DMS 273 (cell line): ENCODE measurements around the gene AGBL5.
A peak's percentile ranks its signal among the peaks of the same experiment; 100 is the strongest.

Source experiments
- DNase-seq: peaks from one replicate; lab custom pipeline; 2025; ENCODE audit not compliant: unreplicated experiment; lab: John Stamatoyannopoulos, UW

Gene AGBL5

GRCh38 chr2:27024188-27024587, 27.3 kb upstream of the AGBL5 start:
- peak; percentile 33 for DNase-seq

DNA sequence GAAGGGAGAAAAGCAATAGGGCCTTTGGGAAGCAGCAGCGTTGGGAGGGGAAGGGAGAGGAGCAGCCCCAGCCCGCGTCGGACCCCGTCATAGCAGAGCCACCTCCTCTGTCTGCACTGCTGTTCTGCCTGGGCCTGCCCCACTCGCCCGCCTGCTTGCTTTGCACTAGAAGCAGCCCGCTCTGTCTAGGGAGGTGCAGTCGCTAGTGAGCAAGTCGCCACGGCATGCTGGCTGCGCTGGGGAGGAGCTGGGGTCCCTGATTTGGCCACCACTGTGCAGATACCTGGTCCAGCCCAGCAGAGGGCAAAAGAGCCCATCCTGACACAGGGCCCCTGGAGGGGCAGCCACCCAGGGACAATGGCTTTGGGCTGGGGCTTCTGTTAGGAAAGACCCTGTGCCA, 26.7 kb upstream of the AGBL5 start:
- peak; percentile 22 for DNase-seq

DNA sequence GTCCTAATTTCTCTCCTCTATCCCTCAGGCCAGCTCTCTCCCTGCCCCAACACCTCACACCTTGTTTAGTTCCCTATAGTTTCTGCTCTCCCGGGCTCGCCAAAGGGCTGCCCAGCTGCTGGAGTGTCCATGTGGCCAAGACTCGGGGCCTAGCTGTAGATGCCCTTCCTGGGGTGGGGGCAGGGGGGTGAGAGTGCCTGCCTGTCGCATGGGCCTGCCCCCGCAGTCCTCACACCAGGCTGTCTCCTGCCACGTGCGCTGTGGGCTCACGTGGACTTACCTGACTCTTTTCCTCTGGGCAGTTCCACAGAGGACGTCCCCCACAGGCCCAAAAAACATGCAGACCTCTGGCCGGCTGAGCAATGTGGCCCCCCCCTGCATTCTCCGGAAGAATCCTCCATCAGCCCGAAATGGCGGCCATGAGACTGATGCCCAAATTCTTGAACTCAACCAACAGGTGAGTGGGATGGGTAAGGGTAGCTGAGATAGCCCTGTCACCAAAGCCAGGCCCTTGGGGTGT, 26.1 kb upstream of the AGBL5 start:
- no peak for DNase-seq

DNA sequence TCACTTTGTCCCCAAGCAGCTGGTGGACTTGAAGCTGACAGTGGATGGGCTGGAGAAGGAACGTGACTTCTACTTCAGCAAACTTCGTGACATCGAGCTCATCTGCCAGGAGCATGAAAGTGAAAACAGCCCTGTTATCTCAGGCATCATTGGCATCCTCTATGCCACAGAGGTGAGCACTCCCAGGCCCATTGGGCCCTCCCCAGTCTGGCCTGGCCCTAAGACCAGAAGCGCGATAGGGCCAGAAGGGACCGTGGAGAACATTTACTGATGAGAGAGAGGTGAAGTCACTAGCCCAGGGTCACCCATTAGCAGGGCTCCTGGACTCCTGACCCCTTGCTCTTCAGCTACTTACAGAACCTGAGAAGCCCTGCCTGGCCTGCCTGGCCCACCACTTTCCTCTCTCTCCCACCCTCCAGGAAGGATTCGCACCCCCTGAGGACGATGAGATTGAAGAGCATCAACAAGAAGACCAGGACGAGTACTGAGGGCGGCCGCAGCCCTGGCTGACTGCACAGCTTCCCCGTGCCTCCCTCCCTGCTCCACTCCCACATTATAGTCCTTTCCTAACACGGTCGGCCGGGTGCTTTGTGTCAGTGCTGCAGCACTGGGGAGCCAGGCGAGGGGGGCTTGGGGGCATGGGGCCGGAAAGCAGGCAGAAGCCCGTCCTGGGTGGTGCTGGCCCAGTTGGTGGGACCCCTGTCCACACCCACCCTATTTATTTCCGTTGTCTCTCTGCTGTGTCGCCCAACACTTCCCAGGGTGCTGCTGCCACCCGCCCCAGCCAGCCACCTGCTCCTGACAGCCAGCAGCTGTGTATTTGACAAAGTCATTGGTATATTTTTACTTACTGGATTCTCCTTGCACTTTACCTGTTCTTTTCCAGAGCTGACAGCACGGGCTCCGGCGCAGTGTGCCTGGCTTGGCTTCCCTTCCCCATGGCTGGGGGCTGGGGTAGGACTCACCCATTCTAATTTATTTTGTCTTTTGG, 25.3 kb upstream of the AGBL5 start:
- no peak for DNase-seq

DNA sequence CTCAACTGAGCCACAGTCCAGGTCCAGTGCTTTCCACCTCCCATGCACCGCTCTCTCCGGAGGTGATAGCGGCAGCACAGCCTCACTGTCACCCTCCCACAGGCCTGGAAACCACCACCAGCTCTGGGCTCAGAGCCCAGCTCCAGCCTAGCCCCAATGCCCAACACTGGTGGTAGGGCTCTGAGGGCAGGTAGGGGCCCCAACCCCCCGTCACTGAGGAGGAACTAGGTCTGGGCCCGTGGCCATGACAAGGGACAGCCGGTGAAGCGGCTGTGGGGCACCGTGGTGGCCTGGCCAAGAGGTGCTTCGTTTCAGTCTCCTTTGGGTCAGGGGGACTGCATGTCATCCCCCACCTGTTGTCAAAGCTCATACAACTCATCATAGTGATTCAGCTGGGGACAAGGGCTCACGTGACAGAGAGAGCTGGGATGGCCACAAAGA, 24.2 kb upstream of the AGBL5 start:
- no peak for DNase-seq

DNA sequence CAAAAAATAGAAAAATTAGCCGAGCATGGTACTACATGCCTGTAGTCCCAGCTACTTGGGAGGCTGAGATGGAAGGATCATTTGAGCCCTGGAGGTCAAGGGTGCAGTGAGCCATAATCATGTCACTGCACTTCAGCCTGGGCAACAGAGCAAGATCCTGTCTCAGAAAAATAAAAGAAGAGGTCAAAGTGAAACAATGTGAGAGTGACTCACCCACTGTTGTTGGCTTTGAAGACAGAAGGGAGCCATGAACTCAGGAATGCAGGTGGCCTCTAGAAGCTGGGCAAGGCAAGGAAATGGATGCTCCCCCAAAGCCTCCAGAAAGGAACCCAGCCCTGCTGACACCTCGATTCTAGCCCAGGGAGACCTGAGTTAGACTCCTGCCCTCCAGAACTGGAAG, 22.4 kb upstream of the AGBL5 start:
- DNase-seq, result no peak

GRCh38 chr2:27032495-27033252, 18.8 kb upstream of the AGBL5 start, which contains the start of gene TMEM214:
Gene TMEM214 (plus strand): TSS chr2:27032965. CDS start chr2:27033016, 51 bp downstream.
- DNase-seq, result peak; percentile 95

- no peak for DNase-seq
Measured at GRCh38 chr2:27033253-27033852, 18.1 kb upstream of the AGBL5 start.

- no peak for DNase-seq
Measured at GRCh38 chr2:27038012-27038411, 13.5 kb upstream of the AGBL5 start.

- no peak for DNase-seq
Measured at GRCh38 chr2:27038631-27039339, 12.7 kb upstream of the AGBL5 start.

GRCh38 chr2:27039426-27039825, 12.0 kb upstream of the AGBL5 start:
- no peak for DNase-seq

GRCh38 chr2:27039871-27040270, 11.6 kb upstream of the AGBL5 start:
- no peak for DNase-seq

DNA sequence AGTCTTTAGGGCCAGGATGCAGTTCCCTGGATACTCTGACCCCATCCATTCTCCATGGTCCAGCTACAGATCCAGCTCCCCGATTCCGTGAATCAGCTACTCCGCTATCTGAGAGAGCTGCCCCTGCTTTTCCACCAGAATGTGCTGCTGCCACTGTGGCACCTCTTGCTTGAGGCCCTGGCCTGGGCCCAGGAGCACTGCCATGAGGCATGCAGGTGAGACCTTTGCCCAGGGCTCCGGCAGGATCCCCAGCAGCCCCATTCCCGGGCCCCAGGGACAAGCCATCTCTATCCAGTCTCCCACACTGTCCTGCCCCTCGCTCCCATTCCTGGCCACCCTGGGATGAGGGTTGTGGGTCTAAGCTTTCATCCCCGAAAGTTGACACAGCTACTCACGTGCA, 11.2 kb upstream of the AGBL5 start:
- DNase-seq, result no peak

DNA sequence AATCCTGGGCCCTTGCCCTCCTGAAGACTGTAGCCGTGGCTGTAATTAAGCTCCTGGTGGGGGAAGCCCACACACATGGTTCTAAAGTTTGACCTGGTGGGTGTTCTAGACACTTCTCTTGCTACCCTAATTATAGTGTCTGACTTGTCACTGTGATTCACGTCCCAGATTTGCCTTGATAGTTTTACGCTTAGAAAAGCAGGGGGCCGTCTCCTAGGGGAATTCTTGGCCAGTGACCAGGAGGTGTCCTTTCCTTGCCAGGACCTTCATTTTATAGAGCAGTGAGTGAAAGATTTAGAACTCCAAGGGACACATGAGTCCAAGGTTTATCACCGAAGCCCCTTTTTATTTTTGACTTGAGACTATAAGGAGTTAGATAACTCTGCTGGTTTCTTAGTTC, 9.7 kb upstream of the AGBL5 start:
- no peak for DNase-seq

DNA sequence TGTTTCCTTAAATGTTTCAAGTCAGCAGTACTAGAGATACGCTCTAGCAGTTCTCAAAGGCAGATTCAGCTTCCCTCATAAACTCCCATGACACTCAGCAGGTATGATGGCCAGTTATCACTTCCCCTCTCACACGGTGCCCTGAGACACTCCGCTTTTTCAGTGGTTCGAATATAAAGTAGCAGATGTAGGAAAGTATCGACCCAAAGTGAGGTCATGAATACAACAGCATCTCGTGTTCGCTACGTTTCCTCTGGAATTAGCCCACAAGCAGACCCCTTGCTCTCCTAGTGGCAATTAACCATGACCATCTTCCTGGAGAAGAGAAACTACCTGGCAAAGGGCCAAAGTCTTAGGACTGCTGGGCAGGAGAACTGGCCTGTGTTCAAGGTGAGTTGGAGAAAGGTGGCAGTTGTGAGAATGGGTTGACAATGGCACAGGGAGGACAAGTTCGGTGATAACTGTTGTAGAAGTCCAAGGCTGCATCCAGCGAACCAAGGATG, 9.3 kb upstream of the AGBL5 start:
- peak; percentile 15 for DNase-seq

- DNase-seq, result no peak
Measured at GRCh38 chr2:27042985-27043634, 8.4 kb upstream of the AGBL5 start.

GRCh38 chr2:27049422-27050280, 1.8 kb upstream of the AGBL5 start:
- peak; percentile 87 for DNase-seq

GRCh38 chr2:27050281-27050995, 1.0 kb upstream of the AGBL5 start:
- DNase-seq, result peak; percentile 96
